Muscle of arm (tissue), 12 donors: ENCODE data around the gene RCSD1. TPM values are rescaled to one million over a fixed set of nuclear protein-coding genes. Genes with fewer than 3 reads are reported as not detected.
A peak's percentile ranks its signal among the peaks of the same experiment; 100 is the strongest.
"Not testable (repeated sequence)": the region's sequence is repeated elsewhere in the genome, so short reads cannot be mapped to it uniquely, and the experiment has no call there.

Source experiments
- DNase-seq: peaks from one replicate; pipeline ENCODE4 v3.0.0-alpha.2; 2013
- polyA plus RNA-seq, 12 donors: library from polyadenylated mRNA; unstranded; fragments of 120-200 nt; gene quantifications; one replicate each; pipeline ENCODE4 v1.2.1, GENCODE V29; 2013; ENCODE audit not compliant: insufficient read length in 12 of 12

RCSD1 gene
- polyA plus RNA-seq, 12 donors: 23.5 to 70.8 (median 43.3) TPM; not detected in 1

DNA sequence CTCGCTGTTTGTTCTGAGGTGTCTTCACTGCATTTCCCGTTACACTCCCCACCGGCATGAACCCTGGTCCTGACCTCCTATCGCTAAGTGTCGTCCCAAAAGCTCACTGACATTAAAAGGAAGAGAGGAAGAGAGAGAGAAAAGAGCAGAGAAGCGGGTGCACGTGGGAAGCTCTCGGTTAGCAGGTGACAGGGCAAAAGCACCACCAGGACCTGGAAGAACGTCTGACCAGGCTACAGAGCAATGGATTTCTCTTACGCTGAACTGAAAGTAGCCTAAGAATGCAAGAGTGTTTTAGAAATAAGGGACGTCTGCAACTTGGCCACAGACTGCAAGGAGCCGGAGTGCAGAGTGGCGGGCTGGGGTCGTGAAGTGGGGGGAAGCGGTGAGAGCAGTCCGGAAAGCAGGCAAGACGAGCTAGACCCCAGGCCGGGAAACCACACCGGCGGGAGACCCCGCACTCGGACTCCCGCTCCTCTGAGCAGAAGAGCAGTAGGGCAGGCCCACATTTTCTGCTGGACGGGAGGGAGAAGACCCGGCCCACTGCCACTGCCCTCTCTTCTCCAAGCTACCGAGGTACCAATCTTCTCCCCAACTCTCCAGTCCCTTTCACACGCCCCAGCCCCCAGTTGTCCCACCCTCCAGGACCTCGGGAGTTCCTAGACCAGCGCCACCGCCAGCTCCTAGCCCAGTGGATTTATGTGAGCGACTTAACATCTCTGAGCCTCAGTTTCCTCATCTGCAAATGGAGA lies 83.5 kb downstream of the RCSD1 start:
- peak; percentile 41 for DNase-seq

DNA sequence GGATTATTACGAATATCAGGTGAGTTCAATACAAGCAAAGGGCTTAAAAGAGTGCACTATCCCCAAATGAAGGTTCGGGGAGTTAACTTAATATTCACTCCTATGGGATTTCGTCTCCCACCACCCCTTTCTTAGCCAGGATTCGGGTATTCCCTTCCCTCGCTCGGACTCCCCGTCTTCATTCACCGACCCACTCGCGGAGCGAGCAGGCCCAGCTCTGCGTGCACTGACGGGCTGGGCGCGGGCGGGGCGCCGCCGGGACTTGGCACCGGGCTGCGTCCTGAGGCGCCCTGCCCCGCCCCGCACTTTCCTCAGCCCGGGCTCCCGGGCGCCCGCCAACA lies 84.0 kb downstream of the RCSD1 start:
- DNase-seq: no peak

DNA sequence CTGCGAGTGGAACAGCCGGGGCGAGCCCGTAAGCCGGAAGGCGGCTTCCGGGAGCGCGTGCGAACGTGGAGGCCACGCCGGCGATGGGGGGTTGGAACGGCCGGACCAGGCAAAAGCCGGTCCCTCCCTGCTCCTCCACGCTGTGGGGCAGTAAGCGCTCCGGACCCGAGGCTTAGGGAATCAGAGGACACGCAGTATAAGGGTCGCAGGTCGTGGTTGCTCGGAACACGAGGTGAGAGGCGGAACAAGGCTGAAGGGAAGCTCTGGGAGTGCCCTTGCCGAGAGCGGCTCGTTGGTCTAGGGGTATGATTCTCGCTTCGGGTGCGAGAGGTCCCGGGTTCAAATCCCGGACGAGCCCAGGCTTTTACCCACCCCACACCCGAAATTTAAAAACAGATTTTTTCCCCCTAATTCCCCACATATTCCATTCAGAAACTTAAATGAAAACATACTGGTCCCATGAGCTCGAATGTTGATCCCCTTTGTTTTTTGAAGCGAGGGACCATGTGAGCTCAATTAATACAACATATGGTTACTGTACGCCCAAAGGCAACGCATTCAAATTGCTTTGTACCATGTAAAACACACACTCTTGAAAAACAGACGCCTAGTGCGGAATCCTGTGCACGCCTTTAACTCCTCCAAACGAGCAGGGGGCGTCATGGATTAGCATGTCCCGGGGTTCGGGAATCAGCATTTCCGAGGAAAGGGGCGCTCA lies 84.6 kb downstream of the RCSD1 start:
- peak; percentile 93 for DNase-seq

DNA sequence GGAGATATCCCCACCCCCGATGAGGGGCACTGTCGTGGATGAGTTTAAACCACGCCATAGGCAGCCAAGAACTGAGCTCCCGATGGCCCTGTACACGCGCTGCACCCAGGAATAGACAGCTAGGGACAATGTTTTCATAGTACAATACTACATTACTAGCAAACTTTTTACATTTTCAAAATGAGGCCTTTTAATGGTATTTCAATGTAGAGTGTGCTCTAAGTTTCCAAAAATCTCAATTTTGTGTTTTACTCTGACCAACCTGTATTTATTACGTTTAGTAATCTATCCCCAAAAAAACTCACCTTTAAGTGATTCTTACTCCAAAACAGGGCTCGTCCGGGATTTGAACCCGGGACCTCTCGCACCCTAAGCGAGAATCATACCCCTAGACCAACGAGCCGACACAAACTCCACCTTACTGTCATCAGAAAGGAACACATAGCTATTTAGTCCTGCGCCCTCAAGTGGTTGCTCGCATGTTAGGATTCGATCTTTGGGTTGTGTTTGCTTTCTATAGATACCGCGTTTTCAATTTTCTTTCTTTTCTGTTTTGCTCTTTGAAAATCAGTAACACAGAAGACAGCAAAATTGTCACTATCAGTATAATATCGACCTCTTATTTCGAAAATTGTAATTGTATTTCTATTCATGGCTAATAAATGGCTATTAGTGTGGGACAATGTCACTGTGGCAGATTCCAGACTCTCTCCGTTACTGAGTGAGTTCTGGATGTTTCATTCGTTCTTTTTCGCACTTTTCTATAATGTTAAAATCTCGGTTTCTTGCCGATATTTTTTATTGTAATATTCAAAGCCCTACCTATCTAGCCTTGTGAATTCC lies 85.3 kb downstream of the RCSD1 start:
- DNase-seq: peak; percentile 95

DNA sequence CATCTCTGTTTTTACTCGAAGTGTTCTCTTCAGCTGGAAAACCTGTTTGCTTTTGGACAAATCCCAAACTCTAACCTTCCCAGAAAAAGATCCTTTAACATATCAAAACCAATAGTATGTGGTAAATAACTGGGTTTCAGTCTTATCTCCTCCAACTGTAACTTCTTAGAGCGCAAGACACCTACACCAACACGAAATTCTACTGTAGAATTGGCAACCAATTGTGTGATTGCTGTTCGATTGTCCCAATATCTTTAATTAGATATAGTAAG lies 85.9 kb downstream of the RCSD1 start:
- peak; percentile 41 for DNase-seq

DNA sequence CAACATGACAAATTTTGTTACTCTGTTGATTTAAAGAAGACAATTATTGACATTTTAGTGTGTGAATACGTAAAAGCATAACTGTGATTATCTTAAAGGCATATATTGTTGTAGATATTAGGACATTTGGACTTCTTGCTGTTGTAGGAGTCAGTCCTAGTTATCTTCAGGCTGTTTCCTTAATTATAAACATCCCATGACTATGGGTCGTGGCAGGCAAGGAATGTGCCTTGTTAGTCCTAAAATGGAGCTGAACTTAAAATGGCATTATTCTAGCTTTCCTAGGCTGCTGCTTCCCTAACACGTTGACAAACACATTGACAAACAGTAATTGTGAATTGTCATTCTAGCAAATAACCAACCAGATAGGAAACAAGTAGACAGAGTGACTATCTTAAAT lies 87.3 kb downstream of the RCSD1 start:
- DNase-seq: no peak

DNA sequence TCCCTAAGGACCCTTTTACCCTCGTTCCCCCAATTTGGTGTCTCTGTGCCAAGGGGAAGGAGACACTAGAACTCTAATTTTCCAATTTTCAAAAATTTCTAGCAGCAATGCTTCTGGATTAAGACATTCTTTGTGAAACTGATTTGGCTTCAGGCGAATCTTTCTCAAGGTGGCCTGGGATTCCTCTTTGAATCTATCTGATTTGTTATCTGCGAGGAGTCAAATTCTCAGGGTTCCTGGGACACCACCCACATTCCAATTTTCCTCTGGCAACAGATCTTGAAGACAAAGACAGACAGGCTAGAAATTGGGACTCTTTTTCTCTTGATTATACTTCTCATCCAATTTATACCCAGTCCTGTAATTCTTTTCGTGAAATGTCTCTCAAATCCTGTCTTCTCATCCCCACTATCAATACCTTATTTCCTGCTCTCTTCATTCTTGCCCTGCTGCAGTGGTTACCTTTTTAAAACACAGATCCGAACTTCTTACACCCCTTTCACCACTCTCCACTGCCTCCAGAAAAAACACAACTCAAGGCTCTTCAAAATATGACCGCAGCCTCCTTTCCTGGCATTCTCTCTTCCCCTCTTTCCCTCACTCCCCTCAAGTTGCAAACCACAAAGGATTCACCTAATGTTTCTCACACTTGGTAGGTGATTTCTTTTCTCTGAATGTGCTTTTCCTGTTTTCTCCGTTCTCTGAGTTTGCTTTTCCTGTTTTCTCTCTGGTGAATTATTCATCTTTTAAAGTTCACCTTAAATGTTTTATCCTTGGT lies 89.1 kb downstream of the RCSD1 start:
- no peak for DNase-seq

DNA sequence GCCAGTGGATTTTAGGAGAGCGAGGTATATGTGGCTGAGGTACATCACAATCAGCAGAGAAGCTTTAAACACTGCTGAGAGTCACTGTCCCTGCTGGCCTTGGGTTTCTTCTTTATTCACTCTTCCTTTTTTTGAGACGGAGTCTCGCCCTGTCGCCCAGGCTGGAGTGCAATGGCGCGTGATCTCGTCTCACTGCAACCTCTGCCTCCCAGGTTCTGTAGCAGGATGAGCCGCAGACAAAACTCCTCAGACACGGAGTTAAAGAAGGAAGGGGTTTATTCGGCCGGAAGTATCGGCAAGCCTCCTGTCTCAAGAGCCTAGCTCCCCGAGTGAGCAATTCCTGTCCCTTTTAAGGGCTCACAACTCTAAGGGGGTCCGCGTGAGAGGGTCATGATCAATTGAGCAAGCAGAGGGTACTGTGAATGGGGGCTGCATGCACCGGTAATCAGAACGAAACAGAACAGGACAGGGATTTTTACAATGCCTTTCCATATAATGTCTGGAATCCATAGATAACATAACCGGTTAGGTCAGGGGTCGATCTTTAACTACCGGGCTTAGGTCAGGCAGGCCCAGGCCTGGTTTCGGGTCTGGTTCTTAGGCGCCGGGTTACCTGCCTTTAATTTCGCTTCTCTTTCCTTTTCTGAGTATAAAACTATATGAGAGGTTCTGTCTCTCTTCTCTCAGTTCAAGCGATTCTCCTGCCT lies 89.8 kb downstream of the RCSD1 start:
- DNase-seq: not testable (repeated sequence)

DNA sequence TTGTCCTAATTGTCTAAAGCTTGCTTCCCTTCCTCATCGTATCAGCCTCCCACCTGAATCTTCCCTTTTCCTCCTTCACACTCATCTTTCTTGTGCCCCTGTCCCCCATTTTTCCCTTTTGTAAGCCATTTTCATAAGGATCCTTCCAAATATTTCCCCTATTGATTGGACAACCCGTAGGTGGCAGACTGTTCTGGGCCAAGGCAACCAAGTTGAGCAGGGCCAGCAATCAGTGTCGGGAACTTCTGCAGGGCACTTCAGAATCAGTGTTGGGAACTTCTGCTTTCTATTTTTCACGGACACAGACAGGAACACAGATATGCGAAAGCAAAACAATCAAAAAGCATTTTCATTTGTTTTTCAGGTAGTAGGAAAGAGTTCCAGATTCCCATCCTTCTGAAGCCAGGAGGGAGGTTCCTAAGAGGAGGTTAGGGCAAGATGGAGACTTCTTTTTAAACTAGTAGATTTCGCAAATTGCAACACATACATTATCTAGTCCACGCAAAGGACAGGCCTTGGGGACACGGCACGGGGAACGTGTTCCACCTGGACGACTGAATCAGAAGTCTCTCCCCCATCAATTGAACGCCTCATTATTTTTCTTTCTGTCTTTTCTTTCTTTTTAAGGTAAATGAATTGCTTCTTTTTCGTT lies 91.1 kb downstream of the RCSD1 start:
- peak; percentile 60 for DNase-seq

DNA sequence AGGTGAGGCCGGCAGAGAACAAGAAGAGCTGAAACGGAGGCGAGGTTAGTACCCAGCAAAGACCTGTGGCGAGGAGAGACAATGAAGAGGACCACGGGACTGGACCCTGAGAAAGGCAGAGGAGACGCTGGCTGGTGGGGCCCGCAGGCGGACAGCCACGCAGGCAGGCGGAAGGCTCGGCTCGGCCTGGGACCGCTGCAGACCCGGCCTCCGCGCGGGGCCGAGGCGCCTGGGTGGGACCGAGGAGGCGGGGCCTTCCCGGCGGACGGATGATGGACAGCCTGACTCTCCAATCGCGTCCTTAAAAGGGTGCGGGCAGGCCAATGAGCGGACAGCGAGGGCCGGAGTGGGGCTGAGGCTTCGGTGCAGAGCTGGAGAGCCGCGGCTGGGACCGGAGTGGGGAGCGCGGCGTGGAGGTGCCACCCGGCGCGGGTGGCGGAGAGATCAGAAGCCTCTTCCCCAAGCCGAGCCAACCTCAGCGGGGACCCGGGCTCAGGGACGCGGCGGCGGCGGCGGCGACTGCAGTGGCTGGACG lies 91.7 kb downstream of the RCSD1 start, which contains the start of gene MPZL1:
TSS of gene MPZL1 (plus strand) at position 366 of the 535 bp plus-strand sequence. CDS start 170 bp downstream, outside the sequence.
- DNase-seq: peak; percentile 98

DNA sequence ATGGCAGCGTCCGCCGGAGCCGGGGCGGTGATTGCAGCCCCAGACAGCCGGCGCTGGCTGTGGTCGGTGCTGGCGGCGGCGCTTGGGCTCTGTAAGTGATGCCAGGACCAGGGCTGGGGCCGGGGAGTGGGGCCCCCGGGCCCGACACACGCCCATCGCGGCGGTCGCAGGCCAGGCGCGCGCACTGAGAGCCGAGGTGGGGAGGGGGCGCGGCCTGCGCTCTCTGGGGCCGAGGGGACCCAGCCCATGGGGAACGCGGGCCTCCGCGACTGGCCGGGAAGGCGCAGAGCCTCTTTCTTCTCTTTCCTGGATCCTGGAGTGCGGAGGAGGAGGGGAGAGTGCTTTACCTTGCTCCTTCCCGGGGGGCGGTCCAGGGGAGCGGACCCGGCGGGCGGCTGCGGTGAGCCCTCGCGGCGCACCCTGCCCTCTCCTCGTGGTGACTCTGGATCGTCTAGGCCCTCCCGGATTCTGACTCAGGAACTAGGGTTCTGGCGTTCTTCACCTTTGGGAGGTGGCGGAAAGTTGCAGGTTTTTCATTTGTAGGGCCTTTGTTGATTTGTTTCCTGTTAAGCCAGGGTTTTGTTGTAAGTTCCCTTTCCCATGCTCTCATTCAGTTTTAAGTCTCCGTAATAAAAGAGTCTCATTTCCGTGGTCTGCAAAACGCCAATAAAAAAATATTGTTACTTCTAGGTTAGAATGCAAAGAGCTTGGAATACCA lies 92.3 kb downstream of the RCSD1 start:
- DNase-seq: peak; percentile 34

DNA sequence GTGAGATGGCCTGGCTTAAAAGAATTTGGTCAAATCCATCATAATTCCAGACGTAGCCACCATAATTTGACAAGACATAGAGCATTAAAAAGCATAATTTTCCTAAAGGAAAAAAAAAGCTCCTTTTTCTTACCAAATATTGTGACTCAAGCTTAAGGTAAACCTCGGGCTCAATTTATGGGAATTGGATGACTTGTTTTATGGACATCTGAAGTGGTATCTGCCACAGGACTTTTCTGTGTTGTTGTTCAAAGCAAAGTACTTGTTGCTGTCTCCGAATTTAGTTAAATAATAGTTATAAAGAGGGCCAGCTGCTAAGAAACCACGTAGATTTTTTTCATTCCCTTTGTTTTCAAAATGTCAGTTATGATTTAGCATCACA lies 92.8 kb downstream of the RCSD1 start:
- DNase-seq: no peak

DNA sequence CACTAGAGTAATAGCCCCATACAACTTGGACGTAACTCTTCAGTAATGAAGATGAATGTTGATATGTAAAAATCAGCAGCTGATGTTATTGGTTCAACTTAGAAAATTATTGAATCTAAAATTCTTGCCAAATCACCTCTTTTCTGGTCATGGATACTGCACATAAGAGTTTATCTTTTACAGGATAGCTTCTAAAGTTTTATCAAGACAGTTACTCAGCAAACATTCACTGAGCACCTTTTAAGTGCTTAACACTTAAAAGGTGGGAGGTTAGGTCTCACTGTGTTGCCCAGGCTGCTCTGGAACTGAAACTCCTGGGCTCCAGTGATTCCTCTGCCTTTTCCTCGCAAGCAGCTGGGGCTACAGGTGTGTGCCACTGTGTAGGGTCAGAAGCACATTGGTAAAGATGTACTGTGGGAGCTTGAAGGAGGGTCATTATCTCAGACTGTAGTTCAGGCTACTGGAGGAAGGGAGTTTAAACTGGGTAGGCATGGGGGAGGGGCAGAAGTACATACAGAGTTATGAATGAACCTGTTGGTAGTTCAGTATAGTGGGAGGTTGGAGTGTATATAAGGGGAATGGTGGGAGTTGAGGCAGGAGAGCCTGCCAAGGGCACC lies 93.8 kb downstream of the RCSD1 start:
- DNase-seq: no peak

DNA sequence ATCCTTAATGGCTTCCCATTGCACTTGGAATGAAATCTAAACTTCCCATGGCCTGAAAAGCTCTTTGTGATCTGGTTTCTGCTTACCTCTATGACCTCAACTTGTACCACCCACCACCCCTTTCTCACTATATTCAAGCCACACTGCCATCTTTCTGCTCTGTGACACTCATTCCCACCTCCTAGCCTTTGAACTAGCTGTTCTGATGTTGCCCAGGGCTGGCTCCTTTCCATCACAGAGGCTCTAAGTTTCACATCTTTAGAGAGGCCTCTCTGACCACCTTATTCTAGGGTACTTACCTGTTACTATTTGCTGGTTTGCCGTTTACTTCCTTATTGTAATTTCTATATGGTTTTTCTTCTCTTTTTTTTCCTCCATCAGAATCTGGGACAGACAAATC lies 96.0 kb downstream of the RCSD1 start:
- no peak for DNase-seq

DNA sequence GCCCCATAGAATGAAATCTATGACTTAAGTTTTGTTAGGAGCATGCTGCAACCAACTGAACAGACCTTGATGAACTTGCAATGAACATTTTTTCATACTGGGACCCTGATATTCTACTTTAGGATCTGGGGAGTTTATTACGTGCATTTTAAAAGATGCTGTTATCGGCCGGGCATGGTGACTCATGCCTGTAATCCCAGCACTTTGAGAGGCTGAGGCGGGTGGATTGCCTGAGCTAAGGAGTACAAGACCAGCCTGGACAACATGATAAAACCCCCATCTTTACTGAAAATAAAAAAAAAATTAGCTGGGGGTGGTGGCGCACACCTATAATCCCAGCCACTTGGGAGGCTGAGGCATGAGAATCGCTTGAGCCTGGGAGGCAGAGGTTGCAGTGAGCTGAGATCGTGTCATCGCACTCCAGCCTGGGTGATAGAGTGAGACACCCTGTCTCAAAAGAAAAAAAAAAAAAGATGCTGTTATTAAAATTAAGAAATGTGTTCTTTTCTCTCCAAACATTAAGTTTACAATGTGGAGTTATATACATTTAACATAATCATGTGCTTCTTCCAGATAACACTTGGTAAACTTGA lies 98.9 kb downstream of the RCSD1 start:
- no peak for DNase-seq

DNA sequence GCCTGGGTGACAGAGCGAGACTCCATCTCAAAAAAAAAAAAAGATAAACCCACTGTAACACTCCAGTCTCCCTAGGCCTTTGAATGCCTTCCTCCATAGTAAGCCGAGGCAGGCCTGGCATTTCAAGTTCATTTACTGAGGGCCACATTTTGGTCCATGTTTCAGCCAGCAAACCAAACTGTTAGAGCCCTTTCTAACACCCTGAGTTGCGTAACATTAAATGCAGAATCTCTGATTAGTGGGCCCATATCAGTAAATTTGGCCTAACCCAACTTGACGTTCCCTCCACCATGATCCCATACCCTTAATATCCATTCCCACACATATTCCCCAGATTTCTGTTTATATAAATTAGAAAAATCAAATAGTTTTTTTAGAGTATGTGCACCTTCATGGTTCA lies 104.2 kb downstream of the RCSD1 start:
- no peak for DNase-seq

DNA sequence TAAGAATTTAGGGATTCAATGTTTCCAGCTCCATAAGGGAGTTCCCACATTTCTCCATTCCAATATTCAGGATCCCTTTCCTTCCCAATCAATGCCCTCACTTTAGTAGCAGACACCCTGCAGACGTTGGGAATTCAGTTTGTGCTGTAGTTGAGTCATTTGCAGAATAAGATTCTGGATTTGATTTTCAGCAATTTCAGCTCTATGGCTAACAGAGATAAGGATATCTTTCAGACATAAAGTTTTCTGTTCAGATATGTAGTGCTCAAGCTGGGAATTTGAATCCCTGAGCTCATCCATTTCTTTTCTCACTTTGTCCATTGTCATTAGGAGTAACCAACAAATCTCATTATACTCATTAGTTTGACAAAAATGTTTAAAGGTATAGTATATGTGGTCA lies 104.8 kb downstream of the RCSD1 start:
- no peak for DNase-seq

DNA sequence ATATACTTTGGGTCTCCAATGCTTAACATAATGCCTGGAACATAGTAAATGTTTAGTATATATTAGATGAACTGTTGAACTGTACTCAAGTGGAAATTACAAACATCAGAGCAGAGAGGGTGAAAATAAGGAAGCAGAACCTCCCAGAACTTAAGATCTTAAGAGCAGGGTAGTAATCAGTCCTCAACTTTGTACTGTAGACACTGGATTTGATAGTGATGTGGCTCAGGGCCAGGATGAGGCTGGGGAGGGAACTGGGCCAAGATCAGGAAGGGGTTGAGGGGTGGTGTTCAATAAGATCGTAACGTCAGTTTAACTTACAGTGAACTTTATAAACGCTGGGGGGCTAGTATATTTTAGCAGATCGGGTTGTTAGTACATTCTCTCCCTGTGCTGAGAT lies 107.1 kb downstream of the RCSD1 start:
- no peak for DNase-seq

DNA sequence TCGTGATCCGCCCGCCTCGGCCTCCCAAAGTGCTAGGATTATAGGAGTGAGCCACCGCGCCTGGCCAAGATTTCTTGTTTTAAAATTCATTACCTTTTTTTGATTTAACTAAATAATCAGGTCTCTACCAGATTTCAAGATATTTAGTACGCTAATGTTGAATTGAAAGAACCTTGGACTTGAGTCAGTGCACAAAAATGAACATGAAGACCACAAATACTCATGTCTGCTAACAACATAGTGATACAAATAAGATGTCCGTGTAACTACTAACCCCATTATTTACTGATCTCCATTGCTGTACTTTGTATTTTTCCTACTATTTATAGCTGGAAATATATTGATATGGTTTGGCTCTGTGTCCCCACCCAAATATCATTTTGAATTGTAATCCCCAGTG lies 108.1 kb downstream of the RCSD1 start:
- DNase-seq: no peak
